NT2/D1 (cell line): ENCODE data around the gene TOM1.

Source experiments
- DNase-seq: peaks from one replicate; pipeline ENCODE4 v3.0.0-alpha.2; 2011; ENCODE audit warnings: low read depth, low spot score
- H3K27me3 ChIP-seq: 2 replicates; pipeline ENCODE4 v1.6.0; 2011; ENCODE audit warnings: mild to moderate bottlenecking; ENCODE audit not compliant: insufficient read length, insufficient read depth
- H3K36me3 ChIP-seq: 2 replicates; pipeline ENCODE4 v1.6.1; 2011; ENCODE audit warnings: mild to moderate bottlenecking, low read length, mixed read lengths; ENCODE audit not compliant: insufficient read depth, insufficient read length
- H3K4me1 ChIP-seq: 2 replicates; pipeline ENCODE4 v1.5.1; 2011; ENCODE audit not compliant: insufficient read depth, insufficient read length
- H3K4me3 ChIP-seq: 2 replicates; pipeline ENCODE4 v1.5.1; 2011; ENCODE audit warnings: low read depth; ENCODE audit not compliant: insufficient read length
- H3K9ac ChIP-seq: 2 replicates; pipeline ENCODE4 v1.6.0; 2011; ENCODE audit warnings: low read depth; ENCODE audit not compliant: insufficient read length
- H3K9me3 ChIP-seq: 2 replicates; pipeline ENCODE4 v1.5.1; 2011; ENCODE audit warnings: mild to moderate bottlenecking, low read length; ENCODE audit not compliant: insufficient read depth
- SUZ12 ChIP-seq: IDR thresholded peaks from 2 replicates; pipeline ENCODE4 v1.6.1; 2011; ENCODE audit not compliant: insufficient read length, insufficient read depth; ENCODE audit errors: extremely low read depth
- YY1 ChIP-seq: IDR thresholded peaks from 2 replicates; pipeline ENCODE4 v1.6.1; 2011; ENCODE audit not compliant: insufficient read length, insufficient read depth
- ZNF274 ChIP-seq: IDR thresholded peaks from 2 replicates; pipeline ENCODE4 v1.6.1; 2011; ENCODE audit warnings: mild to moderate bottlenecking, low read depth, low read length

Gene TOM1

GRCh38 chr22:35315141-35315854 lies 15.6 kb downstream of the TOM1 start:
- DNase-seq: no peak
- Histone ChIP-seq H3K4me1 (peaks cover 7% of the 10 kb centered on the region), H3K9me3 (no peaks in the 10 kb centered on the region), H3K9ac (no peak overlapping the region), H3K27me3 (no peaks in the 10 kb centered on the region), H3K36me3 (peaks cover 20% of the 10 kb centered on the region), H3K4me3 (no peak overlapping the region)
- TF ChIP-seq ZNF274: no peak
- no peak for TF ChIP-seq SUZ12
- TF ChIP-seq YY1: no peak

- Histone ChIP-seq H3K4me3 (no peak overlapping the region), H3K9me3 (no peaks in the 10 kb centered on the region), H3K36me3 (peaks cover 20% of the 10 kb centered on the region), H3K27me3 (no peaks in the 10 kb centered on the region), H3K4me1 (peaks cover 3% of the 10 kb centered on the region), H3K9ac (no peak overlapping the region)
- TF ChIP-seq ZNF274 (no peak), SUZ12 (no peak), YY1 (no peak)
- DNase-seq: no peak
Measured at GRCh38 chr22:35315855-35316745, 16.4 kb downstream of the TOM1 start.

GRCh38 chr22:35316751-35317150 lies 17.1 kb downstream of the TOM1 start:
- H3K9ac ChIP-seq: no peak overlapping the region

DNA sequence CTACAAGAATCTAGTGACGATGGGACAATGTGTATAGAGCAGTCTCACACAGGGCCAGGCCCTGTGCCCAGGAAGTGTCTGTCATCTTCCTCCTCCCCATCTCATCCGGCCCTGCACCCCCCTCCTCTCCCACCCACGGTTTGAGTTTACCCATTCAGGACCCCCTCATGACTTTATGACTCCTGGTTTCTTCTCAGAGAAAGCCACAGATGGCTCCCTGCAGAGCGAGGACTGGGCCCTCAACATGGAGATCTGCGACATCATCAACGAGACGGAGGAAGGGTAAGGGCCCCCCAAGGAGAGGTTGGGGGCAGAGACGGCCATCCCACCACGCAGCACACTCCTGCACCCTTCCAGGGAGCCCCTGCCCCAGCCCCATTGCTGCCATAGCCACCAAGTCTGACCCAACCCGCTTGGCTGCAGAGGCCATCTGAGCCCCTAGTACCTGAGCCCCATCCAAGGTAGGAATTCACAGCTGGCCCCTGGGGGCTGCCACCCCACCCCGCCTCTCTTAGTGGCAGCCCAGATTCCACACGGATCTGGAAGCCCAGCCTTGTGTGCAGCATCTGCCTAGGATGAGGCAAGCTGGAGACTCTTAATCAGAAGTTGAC lies 18.1 kb downstream of the TOM1 start:
- Histone ChIP-seq H3K9me3 (no peaks in the 10 kb centered on the region), H3K36me3 (peaks cover 31% of the 10 kb centered on the region), H3K4me3 (no peak overlapping the region), H3K27me3 (no peaks in the 10 kb centered on the region), H3K9ac (no peak overlapping the region), H3K4me1 (peaks cover 2% of the 10 kb centered on the region)
- no peak for DNase-seq
- TF ChIP-seq SUZ12: no peak
- TF ChIP-seq ZNF274: no peak
- TF ChIP-seq YY1: no peak

More at GRCh38 chr22:35316751-35317150, 17.1 kb downstream of the TOM1 start:
- Histone ChIP-seq H3K4me1 (peaks cover 2% of the 10 kb centered on the region), H3K9me3 (no peaks in the 10 kb centered on the region), H3K4me3 (no peak overlapping the region), H3K36me3 (peaks cover 21% of the 10 kb centered on the region), H3K27me3 (no peaks in the 10 kb centered on the region)
- DNase-seq: no peak
- TF ChIP-seq ZNF274: no peak
- no peak for TF ChIP-seq YY1

- H3K27me3 ChIP-seq: no peaks in the 10 kb centered on the region
- no peaks in the 10 kb centered on the region for H3K4me1 ChIP-seq
- H3K9me3 ChIP-seq: no peaks in the 10 kb centered on the region
- H3K4me3 ChIP-seq: no peak overlapping the region
- no peak overlapping the region for H3K9ac ChIP-seq
- TF ChIP-seq SUZ12: no peak
- no peak for TF ChIP-seq YY1
- TF ChIP-seq ZNF274: no peak
- peaks cover 39% of the 10 kb centered on the region for H3K36me3 ChIP-seq
- no peak for DNase-seq
Measured at GRCh38 chr22:35318346-35319215, 18.9 kb downstream of the TOM1 start.

DNA sequence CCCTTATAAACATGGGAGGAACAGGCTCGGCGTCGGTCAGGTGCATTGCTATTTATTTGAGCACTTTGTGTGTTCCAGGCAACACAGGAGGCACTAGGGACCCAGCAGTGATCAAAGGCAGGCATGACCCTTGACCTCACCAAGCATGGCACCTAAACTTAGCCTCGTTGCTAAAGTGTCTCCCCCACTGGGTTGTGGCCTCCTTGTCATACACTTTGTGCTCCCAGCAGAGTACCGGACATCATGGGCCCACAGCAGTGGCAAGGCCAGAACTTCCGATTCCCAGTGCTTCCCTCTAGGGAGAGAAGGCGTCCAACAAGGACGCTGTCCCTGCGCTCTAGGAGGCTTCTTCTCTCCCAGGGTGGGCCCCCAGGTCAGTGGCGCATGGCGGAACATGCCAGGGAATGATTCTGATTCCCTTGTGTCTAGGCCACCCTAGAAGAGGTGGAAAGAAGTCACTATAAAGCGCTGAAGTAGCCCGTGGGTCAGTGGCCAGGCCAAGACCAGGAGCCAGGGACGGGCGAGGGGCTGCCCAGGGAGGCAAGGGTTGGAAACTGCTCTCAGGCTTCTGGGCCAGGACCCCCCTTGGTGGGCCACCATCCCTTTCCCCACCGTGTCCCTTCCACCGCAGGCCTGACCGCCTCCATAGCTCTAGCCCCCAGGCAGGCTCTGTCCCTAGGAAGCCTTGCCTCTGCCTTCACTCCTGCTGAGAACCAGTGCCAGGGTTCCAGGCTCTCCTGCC lies 19.7 kb downstream of the TOM1 start:
- DNase-seq: no peak
- Histone ChIP-seq H3K4me3 (no peak overlapping the region), H3K36me3 (peaks cover 46% of the 10 kb centered on the region), H3K9ac (no peak overlapping the region), H3K9me3 (no peaks in the 10 kb centered on the region), H3K27me3 (no peaks in the 10 kb centered on the region), H3K4me1 (no peaks in the 10 kb centered on the region)
- no peak for TF ChIP-seq SUZ12
- TF ChIP-seq YY1: no peak
- no peak for TF ChIP-seq ZNF274
